CD4-positive, CD25-positive, alpha-beta regulatory T cell (primary cell): ENCODE results near the gene C9. TPM values are rescaled to one million over a fixed set of nuclear protein-coding genes. Genes with fewer than 3 reads are reported as not detected.

Source experiments
- ATAC-seq, 2 donors: fragments of 150-1000 bp; cut with Tn5 transposase; one replicate each; pipeline ENCODE4 v1.10.0; 2021; ENCODE audit warnings: low read depth in 2 of 2, moderate number of reproducible peaks in 2 of 2, moderate library complexity in 1 of 2
- DNase-seq, 3 donors: peaks; one replicate each; pipeline versions ENCODE4 v3.0.0 to v3.0.0-alpha.2; 2012 to 2022; ENCODE audit warnings: mixed read lengths in 1 of 3
- H3K27ac ChIP-seq: one replicate; pipeline ENCODE4 v1.7.0; 2013; ENCODE audit warnings: mild to moderate bottlenecking, low read length; ENCODE audit not compliant: insufficient read depth, poor library complexity, severe bottlenecking
- H3K27me3 ChIP-seq: one replicate; pipeline ENCODE4 v1.7.0; 2013; ENCODE audit warnings: low read length; ENCODE audit not compliant: control insufficient read depth, insufficient read depth
- H3K36me3 ChIP-seq: one replicate; pipeline ENCODE4 v1.7.0; 2013; ENCODE audit warnings: mild to moderate bottlenecking, low read length, moderate library complexity; ENCODE audit not compliant: control insufficient read depth, insufficient read depth
- H3K4me1 ChIP-seq: 2 replicates; pipeline ENCODE4 v1.7.0; 2013; ENCODE audit warnings: mild to moderate bottlenecking, low read length; ENCODE audit not compliant: insufficient read depth, control insufficient read depth, poor library complexity, severe bottlenecking
- H3K4me3 ChIP-seq: one replicate; pipeline ENCODE4 v1.7.0; 2013; ENCODE audit warnings: low read depth, mild to moderate bottlenecking, low read length, moderate library complexity
- H3K9me3 ChIP-seq, 2 experiments: 1 replicate in 1 of 2; 2 replicates in 1 of 2; pipeline ENCODE4 v1.7.0; 2013; ENCODE audit warnings: low read length in 2 of 2, mild to moderate bottlenecking in 1 of 2, moderate library complexity in 1 of 2; ENCODE audit not compliant: control insufficient read depth in 2 of 2
- H3K27ac Mint-ChIP-seq, 3 donors: one replicate each; pipeline ENCODE4 v1.8.0; 2020 to 2022; ENCODE audit warnings: mild to moderate bottlenecking in 3 of 3, mixed read lengths in 3 of 3, moderate library complexity in 2 of 3
- H3K27me3 Mint-ChIP-seq: one replicate; pipeline ENCODE4 v1.8.0; 2022; ENCODE audit warnings: mild to moderate bottlenecking, mixed read lengths
- H3K36me3 Mint-ChIP-seq: one replicate; pipeline ENCODE4 v1.8.0; 2020; ENCODE audit warnings: mixed read lengths
- H3K4me1 Mint-ChIP-seq, 4 donors: one replicate each; pipeline ENCODE4 v1.8.0; 2020 to 2022; ENCODE audit warnings: mixed read lengths in 4 of 4, mild to moderate bottlenecking in 1 of 4
- H3K4me3 Mint-ChIP-seq, 4 donors: one replicate each; pipeline ENCODE4 v1.8.0; 2020 to 2022; ENCODE audit warnings: mild to moderate bottlenecking in 4 of 4, mixed read lengths in 4 of 4, moderate library complexity in 3 of 4
- H3K9me3 Mint-ChIP-seq, 7 donors: one replicate each; pipeline ENCODE4 v1.8.0; 2020 to 2022; ENCODE audit warnings: mixed read lengths in 7 of 7, mild to moderate bottlenecking in 3 of 7, moderate library complexity in 2 of 7
- polyA plus RNA-seq, 4 donors: library from polyadenylated mRNA; unstranded; fragments of 300-500 nt; fragmentation: Illumina TruSeq; gene quantifications; one replicate each; pipeline ENCODE4 v1.2.3, GENCODE V29; 2021
- total RNA-seq: library from RNA; stranded (reverse); gene quantifications from one replicate; pipeline ENCODE4 v1.2.3, GENCODE V29; 2022

C9 gene
- total and polyA plus RNA-seq, 5 donors from 2014 or later = not detected

DNA sequence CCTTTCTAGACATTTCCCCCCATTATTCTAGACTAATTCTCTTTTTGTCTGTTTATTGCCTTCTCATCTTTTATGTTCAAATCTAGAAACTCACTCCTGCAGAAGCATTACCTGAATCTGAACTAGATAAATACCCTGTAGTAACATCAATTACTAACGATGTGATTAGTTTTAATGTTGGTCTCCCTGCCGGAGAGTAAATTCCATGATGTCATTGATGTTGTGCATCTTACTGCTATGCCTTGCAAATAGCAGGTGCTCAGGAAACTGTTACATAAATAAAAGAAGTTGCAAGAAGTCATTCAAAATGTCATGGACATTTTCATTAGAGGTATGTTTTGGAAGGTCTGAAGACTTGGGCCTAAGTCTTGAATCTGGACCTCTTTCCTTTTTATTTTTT, 23.0 kb upstream of the C9 start:
- DNase-seq (no peak), ATAC-seq (no peak)
- Histone ChIP-seq H3K4me3 (no peak overlapping the region), H3K4me1 (no peaks in the 10 kb centered on the region), H3K27me3 (peaks cover 2% of the 10 kb centered on the region), H3K27ac (no peak overlapping the region), H3K9me3 (no peaks in the 10 kb centered on the region), H3K36me3 (no peaks in the 10 kb centered on the region)
- no peaks in the 10 kb centered on the region for H3K36me3 Mint-ChIP-seq
- no peak overlapping the region for H3K27ac Mint-ChIP-seq
- H3K4me1 Mint-ChIP-seq = no peaks in the 10 kb centered on the region
- H3K4me3 Mint-ChIP-seq = no peak overlapping the region
- H3K9me3 Mint-ChIP-seq = no peaks in the 10 kb centered on the region
- H3K27me3 Mint-ChIP-seq = peaks cover 12% of the 10 kb centered on the region

DNA sequence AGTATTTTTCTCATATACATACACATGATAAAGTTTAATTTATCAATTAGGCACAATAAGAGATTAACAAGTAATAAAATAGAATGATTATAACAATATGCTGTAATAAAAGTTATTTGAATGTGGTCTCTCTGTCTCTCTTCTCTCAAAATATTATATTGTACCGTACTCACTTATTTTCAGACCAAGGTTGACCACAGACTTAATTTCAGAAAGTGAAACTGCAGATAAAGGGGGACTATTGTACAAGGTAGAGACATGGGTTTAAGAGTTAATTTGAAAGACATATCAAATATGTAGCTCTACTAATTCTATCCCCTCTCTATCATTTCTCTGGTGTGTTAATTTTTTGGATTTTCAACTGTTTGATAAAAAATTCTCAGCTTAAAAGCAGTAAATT, 20.0 kb upstream of the C9 start:
- H3K4me1 Mint-ChIP-seq = no peaks in the 10 kb centered on the region
- DNase-seq = no peak
- no peak overlapping the region for H3K27ac Mint-ChIP-seq
- ATAC-seq = no peak
- Histone ChIP-seq H3K9me3 (no peaks in the 10 kb centered on the region), H3K36me3 (no peaks in the 10 kb centered on the region), H3K4me1 (no peaks in the 10 kb centered on the region), H3K27me3 (no peaks in the 10 kb centered on the region), H3K27ac (no peak overlapping the region), H3K4me3 (no peak overlapping the region)
- peaks cover 0 to 2% (median 0%) of the 10 kb centered on the region in 7 donors for H3K9me3 Mint-ChIP-seq
- no peaks in the 10 kb centered on the region for H3K36me3 Mint-ChIP-seq
- peaks cover 19% of the 10 kb centered on the region for H3K27me3 Mint-ChIP-seq
- H3K4me3 Mint-ChIP-seq = no peak overlapping the region

DNA sequence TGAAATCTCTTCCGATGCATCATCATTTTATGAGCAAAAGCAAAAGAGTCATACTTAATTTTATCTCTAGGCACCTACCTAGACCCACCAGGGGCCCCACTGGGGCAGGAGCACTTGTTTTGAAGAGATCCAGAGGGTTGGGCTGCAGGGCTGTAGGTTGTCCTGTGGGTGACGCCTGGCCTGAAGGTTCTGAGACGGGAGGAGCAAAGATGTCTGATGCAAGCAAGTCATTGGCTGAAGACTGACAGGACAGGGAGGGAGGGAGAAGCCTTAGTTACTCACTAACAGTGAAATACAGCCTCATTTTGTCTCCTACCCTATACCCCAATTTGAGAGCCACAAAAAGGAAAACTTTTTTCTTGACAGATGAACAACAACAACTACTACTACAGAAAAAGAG, 17.1 kb upstream of the C9 start:
- Histone ChIP-seq H3K27ac (no peak overlapping the region), H3K4me1 (no peaks in the 10 kb centered on the region), H3K9me3 (no peaks in the 10 kb centered on the region), H3K4me3 (no peak overlapping the region), H3K36me3 (no peaks in the 10 kb centered on the region), H3K27me3 (no peaks in the 10 kb centered on the region)
- ATAC-seq (no peak), DNase-seq (no peak)
- Mint-ChIP-seq H3K27me3 (peaks cover 24% of the 10 kb centered on the region), H3K9me3 (peaks cover 0 to 2% (median 0%) of the 10 kb centered on the region in 7 donors), H3K4me3 (no peak overlapping the region), H3K27ac (peak overlapping the region in 1 of 3 donors; percentile 44), H3K4me1 (peaks cover 0 to 1% (median 0%) of the 10 kb centered on the region in 4 donors), H3K36me3 (no peaks in the 10 kb centered on the region)

GRCh38 chr5:39379693-39380092, 15.4 kb upstream of the C9 start:
- Histone ChIP-seq H3K9me3 (no peaks in the 10 kb centered on the region), H3K36me3 (no peaks in the 10 kb centered on the region), H3K27ac (no peak overlapping the region), H3K4me1 (no peaks in the 10 kb centered on the region), H3K4me3 (no peak overlapping the region), H3K27me3 (peaks cover 3% of the 10 kb centered on the region)
- no peaks in the 10 kb centered on the region for H3K36me3 Mint-ChIP-seq
- H3K9me3 Mint-ChIP-seq = peaks cover 0 to 2% (median 0%) of the 10 kb centered on the region in 7 donors
- H3K4me1 Mint-ChIP-seq = peaks cover 0 to 4% (median 0%) of the 10 kb centered on the region in 4 donors
- ATAC-seq = no peak
- no peak overlapping the region for H3K27ac Mint-ChIP-seq
- DNase-seq = no peak
- H3K27me3 Mint-ChIP-seq = peaks cover 24% of the 10 kb centered on the region
- H3K4me3 Mint-ChIP-seq = no peak overlapping the region

DNA sequence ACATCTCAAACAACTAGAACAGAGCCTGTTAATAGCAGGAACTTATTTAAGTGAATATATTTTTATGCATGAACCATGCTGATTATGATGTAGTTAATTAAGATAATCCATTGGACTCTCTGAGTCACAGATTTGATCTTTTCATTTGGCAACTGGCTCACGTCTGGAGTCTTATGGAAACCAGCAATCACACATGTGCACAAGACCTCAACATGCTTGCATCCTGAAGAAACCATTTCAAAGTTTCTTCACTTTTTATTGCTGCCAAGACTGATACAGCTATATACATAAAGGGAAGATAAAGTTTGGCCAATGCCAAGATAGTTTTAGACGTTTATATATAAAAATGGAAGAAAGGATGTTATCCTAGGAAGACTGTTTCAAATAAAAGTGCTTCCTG, 13.3 kb upstream of the C9 start:
- H3K4me1 ChIP-seq = no peaks in the 10 kb centered on the region
- no peak overlapping the region for H3K4me3 ChIP-seq
- no peaks in the 10 kb centered on the region for H3K9me3 ChIP-seq
- H3K27me3 Mint-ChIP-seq = peaks cover 34% of the 10 kb centered on the region
- H3K27ac Mint-ChIP-seq = no peak overlapping the region
- peaks cover 0 to 4% (median 0%) of the 10 kb centered on the region in 4 donors for H3K4me1 Mint-ChIP-seq
- H3K27me3 ChIP-seq = peaks cover 7% of the 10 kb centered on the region
- no peak overlapping the region for H3K27ac ChIP-seq
- H3K36me3 Mint-ChIP-seq = no peaks in the 10 kb centered on the region
- no peaks in the 10 kb centered on the region for H3K36me3 ChIP-seq
- ATAC-seq (no peak), DNase-seq (no peak)
- H3K4me3 Mint-ChIP-seq = no peak overlapping the region
- H3K9me3 Mint-ChIP-seq = peaks cover 0 to 2% (median 0%) of the 10 kb centered on the region in 7 donors

- no peaks in the 10 kb centered on the region for H3K36me3 ChIP-seq
- H3K27ac Mint-ChIP-seq = no peak overlapping the region
- no peaks in the 10 kb centered on the region for H3K9me3 ChIP-seq
- H3K36me3 Mint-ChIP-seq = no peaks in the 10 kb centered on the region
- H3K27ac ChIP-seq = no peak overlapping the region
- H3K27me3 ChIP-seq = peaks cover 10% of the 10 kb centered on the region
- H3K4me1 Mint-ChIP-seq = peaks cover 0 to 4% (median 0%) of the 10 kb centered on the region in 4 donors
- H3K4me1 ChIP-seq = no peaks in the 10 kb centered on the region
- peak in 2 of 3 donors; percentile 15 to 62 for DNase-seq
- peaks cover 45% of the 10 kb centered on the region for H3K27me3 Mint-ChIP-seq
- H3K4me3 Mint-ChIP-seq = no peak overlapping the region
- H3K4me3 ChIP-seq = no peak overlapping the region
- H3K9me3 Mint-ChIP-seq = peaks cover 0 to 2% (median 0%) of the 10 kb centered on the region in 7 donors
- ATAC-seq = peak in 1 of 2 donors; percentile 40
These were observed 12.0 kb upstream of the C9 start for GRCh38 chr5:39376293-39376714.

- DNase-seq (no peak), ATAC-seq (no peak)
- peaks cover 0 to 4% (median 0%) of the 10 kb centered on the region in 4 donors for H3K4me1 Mint-ChIP-seq
- no peaks in the 10 kb centered on the region for H3K36me3 Mint-ChIP-seq
- no peak overlapping the region for H3K4me3 Mint-ChIP-seq
- Histone ChIP-seq H3K4me1 (no peaks in the 10 kb centered on the region), H3K4me3 (no peak overlapping the region), H3K9me3 (no peaks in the 10 kb centered on the region), H3K27me3 (peaks cover 15% of the 10 kb centered on the region), H3K36me3 (no peaks in the 10 kb centered on the region), H3K27ac (no peak overlapping the region)
- H3K9me3 Mint-ChIP-seq = no peaks in the 10 kb centered on the region
- H3K27ac Mint-ChIP-seq = no peak overlapping the region
- H3K27me3 Mint-ChIP-seq = peaks cover 57% of the 10 kb centered on the region
These were observed 9.5 kb upstream of the C9 start for GRCh38 chr5:39373791-39374190.

DNA sequence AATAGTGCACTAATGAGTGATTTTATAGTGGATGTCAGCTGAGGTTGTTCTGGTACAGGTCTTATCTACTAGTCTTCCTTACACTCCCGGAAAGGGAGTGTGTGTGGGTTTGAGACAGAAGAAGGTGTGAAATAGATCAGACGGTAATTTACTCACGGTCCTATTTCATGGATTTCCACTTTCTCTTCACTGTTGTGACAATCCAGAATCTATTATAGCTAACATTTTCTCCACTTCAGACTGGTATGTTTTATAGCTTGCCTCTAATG, 7.0 kb upstream of the C9 start:
- H3K4me3 Mint-ChIP-seq = no peak overlapping the region
- Histone ChIP-seq H3K9me3 (no peaks in the 10 kb centered on the region), H3K4me3 (no peak overlapping the region), H3K27ac (no peak overlapping the region), H3K27me3 (peaks cover 15% of the 10 kb centered on the region), H3K36me3 (no peaks in the 10 kb centered on the region), H3K4me1 (no peaks in the 10 kb centered on the region)
- H3K9me3 Mint-ChIP-seq = no peaks in the 10 kb centered on the region
- no peaks in the 10 kb centered on the region for H3K36me3 Mint-ChIP-seq
- ATAC-seq = no peak
- peaks cover 0 to 2% (median 0%) of the 10 kb centered on the region in 4 donors for H3K4me1 Mint-ChIP-seq
- DNase-seq = no peak
- peaks cover 58% of the 10 kb centered on the region for H3K27me3 Mint-ChIP-seq
- H3K27ac Mint-ChIP-seq = no peak overlapping the region
